GM18508 (cell line): ENCODE data around the gene SORCS2.

Source experiments
- ATAC-seq: cut with Tn5 transposase; IDR thresholded peaks from one replicate; pipeline ENCODE4 v1.9.1; 2021; ENCODE audit warnings: moderate number of reproducible peaks; ENCODE audit not compliant: insufficient read depth, unreplicated experiment

The SORCS2 gene

DNA sequence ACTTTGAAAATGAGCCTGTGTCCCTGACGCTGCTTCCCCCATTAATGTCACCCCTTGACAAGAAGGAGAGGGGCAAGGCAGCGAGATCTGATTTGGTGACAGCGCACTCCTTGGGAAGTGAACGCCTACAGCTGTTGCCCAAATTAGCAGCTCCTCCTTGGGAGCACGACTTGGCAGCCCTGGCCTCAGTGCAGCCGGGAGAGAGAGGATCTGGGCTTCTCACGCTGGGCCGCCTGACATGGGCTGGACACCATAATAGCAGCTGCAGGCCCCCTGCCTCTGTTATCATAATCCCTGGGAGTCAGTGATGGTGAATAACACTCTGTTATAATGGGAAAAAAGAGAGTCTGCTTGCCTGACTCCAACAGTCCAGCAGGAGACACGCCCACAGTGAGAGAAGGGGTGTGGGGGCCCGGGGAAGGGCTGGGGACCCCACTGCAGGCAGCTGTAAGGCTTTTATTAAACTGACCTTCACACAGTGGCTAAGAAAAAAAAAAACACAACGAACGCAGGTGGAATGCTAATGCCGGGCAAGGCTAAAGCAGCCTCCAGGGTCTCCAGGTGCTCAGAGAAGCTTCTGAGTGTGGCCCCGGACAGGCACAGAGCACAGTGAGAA lies 169.1 kb downstream of the SORCS2 start:
- ATAC-seq, result no peak

DNA sequence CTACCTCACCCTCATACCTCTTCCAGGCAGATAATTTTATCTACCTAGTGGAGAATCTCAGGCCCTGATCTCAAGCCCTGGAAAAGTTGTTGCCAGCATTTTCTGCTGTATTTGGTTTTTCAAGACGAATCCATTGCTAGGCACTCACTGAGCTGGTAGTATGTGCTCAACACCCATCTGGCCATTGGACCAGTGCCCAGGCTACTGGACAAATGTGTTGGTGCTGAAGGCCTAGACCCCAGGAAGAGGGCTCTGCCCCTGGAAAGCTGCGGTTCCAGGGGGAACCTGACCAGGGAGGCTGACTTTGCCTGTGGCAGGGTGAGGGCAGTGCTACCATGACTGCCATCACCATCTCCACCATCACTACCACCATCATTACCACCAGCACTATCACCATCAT lies 170.0 kb downstream of the SORCS2 start:
- no peak for ATAC-seq

DNA sequence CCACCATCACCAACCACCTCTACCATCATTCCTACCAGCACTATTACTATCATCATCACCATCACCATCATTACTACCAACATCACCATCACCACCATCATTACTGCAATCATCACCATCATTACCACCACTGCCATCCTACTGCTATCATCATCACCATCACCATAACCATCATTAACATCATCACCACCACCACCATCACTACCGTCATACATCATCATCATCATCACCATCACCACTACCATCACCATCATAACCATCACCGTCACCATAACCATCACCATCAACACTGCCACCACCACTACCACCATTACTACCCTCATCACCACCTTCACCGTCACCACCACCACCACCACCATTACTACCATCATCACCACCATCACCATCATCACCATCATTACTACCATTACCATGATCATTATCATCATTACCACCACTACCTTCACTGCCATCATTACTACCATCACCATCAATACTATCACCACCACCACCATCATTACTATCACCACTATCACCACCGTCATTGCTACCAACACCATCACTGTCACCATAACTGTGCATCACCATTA lies 170.6 kb downstream of the SORCS2 start:
- no peak for ATAC-seq

DNA sequence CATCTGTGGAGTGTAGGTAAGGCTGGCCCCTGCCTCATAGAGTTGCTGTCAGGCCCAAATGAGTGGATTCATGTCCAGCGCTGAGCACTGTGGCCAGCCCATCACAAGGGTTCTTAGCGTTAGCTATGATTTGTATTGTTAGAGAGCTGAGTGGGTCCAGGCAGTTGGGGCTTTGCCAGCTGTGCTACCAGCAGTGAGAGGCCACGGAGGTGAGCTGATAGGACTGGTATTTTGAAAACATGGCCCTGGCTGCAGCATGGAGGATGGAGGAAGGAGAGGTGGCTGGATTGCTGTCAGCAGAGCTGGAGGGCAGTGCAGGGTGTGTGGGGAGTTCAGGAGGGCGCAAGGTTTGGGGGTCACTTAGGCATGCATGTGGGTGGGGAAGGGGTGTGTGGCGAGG lies 172.6 kb downstream of the SORCS2 start:
- ATAC-seq, result no peak

DNA sequence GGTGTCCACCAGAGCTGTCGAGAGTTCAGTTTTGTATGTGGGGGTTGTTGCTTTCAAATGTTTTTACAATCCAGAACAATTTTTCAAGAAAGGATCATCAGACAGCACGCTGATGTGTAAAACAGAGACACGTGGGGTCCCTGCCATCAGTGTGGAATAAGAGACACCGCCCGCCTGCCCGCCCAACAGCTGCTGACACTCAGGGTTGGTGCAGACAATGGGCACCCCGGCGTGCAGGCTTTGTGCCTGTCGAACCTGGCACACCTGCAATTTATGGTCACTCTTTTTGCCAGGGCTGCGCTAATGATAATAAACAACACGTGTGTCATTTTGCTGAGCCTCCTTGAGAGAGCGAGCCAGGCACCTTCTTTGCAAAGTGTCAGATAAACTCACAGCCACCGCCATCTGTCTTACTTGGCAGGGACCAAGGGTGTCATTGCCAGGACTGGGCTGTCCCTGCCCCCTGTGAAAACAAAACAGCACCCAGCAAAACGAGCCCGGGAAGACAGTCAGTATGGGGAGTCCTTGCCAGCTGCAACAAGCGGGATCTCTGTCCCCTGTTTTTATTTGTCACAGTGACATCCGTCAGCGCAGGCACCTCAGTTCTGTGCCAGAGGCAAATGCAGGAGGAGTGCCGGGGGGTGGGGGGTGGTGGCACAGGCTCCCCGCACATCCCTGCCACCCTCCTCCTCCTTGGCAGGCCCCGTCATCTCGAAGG lies 173.3 kb downstream of the SORCS2 start:
- no peak for ATAC-seq

DNA sequence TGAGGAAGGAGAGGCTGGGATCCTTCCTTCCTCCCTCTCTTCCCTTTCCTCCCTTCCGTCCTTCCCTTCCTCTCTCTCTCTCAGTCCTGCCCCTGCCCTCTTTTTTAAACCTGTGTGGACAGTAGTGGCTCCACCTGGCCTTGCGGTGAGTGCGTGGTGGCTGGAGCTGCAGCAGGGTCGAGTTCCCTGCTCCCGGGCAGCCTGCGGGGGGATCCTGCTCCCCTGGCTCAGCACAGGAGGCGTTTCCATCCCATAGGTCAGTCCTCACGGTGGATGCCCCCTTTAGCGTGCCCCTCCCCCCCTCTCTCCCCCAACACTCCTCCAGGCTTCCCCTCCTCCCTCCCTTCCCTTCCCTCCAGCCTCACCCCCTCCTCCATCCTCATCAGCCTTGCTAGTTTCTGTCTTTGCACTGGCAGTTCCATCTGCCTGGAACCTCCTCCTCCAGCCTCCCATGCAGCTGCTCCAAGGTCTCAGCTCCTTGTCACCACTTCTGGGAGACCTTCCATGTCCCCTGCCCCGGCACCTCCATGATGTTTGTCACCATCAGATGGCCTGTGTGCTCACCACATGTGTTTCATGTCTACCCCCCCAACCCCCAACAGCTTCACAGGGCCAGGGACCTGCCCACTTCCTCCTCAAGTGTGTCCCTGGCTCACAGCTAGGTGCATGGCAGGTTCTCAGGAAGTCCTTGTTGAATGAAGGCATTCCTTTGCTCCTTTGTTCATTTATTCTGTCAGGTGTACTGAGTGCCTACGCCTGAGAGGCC lies 174.0 kb downstream of the SORCS2 start:
- ATAC-seq, result no peak

DNA sequence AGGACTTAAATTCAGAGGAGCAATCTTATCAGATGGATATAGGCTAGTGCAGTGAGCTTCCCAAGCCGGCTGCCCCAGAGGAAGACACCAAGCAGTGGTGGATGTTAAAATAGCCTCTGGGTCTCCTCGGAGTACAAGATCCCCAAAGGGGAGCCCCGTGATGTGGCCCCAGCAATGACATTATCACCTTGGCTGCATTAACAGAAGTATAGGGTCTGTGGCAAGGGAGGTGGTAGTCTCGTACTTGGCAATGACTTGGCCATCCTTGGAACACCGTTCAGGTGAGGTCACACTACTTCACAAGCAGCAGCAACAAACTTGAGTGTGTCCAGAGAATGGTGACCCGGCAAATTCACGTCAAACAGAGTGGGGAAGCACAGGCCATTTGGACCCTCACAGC lies 174.6 kb downstream of the SORCS2 start:
- ATAC-seq, result no peak

DNA sequence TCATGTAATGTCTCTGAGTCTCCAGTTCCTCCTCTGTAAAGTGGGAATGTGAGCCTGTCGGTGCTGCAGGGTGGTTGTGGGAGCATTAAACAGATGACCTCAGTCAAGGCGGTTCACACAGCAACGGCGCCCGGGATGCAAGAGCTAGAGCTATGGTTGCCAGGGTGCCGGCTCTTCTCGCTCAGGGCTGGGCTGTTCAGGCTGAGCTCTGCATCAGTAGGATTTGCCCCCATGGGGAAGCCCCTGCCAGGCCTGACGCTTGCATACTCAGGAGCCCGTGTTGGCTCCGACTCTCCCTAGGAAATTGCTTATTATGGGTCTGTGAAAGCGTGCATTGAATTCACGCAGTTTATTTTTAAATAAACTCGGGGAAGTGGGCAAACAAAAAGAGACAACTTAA lies 175.1 kb downstream of the SORCS2 start:
- ATAC-seq, result no peak

DNA sequence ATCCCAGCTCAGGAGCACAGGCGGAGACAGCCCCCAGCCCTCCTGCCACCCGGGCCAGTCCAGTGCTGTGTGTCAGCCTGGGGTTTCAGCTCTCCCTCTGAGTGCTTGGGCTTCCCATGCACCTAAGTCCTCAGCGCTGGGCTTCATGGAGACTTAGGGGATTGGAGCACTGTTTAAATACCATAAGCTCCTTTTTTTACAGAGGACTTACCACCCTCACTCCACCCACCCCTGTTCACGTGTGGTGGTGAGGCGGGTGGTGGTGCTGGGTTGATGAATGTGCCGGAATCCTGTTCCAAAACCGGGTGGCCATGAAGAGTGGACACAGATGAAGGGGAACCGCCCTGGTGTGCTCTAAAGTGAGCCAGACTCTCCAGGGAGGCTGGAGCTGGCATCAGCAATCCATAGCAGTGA lies 175.5 kb downstream of the SORCS2 start:
- ATAC-seq, result no peak

DNA sequence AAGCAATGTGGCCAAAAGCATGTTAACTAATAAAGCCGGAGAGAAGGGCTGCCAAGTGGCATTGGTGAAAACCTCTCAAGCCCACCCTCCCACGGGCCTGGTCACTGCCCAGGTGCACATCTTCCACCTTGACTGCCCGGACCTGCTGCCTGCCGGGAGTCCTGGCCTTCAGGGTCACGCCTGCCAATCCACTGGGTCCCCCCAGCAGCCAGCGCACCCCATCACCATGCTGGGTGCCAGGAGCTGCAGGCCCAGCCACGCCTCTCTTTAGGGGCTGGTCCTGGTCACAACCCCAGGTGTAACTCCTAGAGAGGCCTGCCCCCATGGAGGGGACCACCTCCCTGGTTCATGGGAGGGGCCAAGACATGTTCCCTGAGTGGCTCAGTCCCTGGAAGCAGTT lies 176.0 kb downstream of the SORCS2 start:
- ATAC-seq, result no peak

DNA sequence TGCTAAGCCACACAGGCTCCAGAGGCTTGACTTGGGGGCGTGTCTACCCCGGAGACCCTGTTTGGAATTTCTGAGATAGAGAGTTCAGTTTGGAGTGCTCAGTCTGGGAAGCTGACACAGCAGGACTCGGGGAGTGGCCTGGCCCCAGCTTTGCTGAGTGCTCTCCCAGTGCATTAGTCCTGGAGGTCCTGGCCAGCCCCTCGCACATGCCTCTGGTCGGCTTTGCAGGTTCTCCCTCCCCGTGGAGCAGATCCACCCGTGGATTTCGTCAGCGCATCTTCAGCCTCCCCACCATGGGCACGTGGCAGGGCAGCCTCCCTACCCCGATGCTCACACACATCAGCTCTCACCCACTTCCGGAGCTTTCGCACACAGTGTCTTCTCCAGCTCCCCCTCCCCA lies 177.2 kb downstream of the SORCS2 start:
- ATAC-seq, result no peak

DNA sequence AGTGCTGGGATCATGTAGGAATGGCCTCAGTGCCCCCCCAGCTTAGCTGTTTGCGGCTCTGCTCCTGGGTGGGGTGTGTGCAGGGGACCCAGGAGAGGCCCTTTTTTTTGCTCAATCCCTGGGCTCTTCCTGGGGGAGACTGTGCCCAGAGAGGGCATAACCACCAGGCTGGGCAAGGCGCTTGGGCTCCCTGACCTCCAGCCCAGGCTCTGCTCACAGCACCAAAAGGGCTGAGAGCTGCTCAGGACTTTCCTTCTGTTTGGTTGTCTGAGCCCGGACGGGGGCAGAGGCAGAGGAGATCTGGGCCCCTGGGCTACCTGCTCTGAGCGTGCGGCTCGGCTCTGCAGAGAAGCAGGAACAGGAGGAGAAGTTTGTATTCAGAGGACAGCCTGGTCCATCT lies 177.7 kb downstream of the SORCS2 start:
- ATAC-seq, result no peak

DNA sequence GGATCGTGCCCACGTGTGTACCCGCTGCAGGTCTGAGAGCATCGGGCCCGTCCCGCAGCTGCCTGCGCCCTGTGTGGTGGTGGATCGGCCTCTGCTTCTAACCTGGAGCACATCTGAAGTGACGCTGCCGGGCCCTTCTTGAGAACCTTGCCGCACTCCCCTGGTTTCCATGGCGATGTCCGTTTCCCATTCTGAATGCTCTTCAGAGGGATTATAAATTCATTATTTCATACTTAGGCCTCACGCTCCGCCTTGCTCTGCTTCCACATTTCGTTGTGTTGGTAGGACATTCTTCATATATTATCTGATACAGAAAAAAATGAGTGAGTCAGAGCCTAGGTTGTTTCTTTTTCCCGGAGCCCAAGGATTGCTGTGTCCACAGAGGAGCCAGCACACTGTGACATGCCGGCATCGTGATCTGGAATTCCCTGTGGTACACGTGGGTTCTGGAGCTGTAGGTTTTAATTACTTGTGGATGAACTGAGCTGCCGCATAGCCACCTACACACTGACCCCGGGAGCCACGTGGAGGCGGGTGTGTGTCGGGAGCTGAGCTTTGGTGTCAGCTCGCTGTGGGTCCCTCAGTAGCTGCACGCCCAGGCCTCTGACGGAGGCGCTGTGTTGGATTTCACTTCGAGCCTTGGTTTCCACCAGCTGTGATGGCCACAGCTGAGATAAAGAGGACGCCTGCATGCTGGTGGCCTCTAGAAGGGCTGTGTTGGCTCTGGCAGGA lies 179.0 kb downstream of the SORCS2 start:
- no peak for ATAC-seq

DNA sequence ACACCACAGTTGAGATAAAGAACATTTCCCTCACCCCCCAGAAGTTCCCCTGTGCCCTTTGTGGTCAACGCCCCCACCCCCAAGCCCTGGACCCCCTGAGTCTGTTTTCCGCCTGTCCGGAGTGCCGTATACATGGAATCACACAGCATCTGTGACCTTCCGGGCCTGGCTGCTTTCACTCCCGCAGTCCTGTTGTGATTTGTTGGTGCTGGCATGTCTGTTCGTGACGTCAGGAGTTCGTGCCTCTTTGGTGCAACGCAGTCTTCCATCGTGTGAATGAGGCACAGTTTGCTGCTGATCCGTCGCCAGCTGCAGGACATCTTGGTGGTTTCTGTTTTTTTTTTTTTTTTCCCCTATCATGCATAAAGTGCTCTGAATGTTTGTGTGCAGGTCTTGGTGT lies 180.3 kb downstream of the SORCS2 start:
- no peak for ATAC-seq

DNA sequence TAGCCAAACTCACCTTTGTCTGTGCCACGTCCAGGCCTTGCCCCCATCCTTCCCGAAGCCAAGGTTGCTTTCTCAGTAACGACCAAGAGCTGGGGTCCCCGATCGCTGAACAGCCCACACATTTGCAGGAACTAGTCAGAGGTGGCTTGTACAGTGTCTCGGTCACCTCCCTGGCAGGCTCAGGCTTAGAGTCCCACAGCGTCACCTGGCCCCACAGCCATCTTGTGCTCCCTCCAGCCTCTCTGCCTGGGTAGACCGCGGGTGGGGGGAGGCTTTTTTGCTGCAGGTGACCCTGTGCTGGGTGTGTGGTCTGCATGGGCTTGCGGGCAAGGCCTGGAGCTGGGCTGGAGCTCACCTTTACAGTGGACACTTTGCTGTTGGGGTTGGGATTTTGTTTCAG lies 182.2 kb downstream of the SORCS2 start:
- no peak for ATAC-seq

DNA sequence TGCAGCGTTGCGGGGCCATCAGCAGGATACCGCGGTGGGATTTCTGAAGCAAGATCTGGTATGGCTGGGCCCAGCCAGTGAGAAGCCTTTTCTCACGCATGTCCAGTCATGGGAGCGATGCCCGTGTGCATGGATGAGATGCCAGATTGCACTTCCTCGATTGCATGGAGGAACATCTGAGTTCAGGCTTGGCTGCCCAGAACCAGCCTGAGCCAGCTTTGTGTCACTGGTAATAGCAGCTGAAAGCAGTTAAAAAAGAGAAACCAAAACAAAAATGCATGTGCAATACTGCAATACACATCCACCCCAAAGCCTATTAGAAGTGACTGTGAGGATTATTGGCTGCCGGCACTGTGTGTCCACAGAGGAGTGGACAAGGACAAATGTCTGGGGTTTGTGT lies 183.1 kb downstream of the SORCS2 start:
- no peak for ATAC-seq

DNA sequence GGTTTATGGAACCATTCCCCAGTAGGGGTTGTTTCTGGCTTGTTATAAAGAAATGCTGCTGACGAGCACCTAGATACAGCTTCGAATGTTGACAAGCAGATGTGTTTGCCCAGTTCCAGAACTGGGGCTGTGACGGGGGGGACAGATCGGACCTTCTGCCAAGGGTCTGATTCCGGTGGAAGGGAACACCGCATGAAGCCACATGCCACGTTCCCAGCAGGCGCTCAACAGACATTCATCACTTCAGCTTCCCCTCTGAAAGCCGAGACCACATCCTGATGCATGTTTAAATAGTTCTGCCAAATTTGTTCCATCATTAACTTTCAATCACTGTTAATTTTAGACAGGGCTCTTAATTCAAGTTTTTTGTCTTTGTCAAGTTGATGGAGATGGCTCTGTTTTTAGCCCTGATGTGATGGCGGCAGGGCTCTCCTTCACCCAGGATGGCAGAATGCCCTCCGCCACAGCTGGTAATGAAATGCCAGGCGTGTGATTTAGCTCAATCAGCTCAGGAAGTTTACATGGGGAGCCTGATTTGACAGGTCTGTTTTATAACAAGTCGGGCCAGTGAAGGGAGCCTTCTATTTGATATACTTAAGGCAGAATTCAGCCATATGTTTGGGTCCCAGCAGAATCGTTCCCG lies 185.0 kb downstream of the SORCS2 start:
- ATAC-seq, result no peak

DNA sequence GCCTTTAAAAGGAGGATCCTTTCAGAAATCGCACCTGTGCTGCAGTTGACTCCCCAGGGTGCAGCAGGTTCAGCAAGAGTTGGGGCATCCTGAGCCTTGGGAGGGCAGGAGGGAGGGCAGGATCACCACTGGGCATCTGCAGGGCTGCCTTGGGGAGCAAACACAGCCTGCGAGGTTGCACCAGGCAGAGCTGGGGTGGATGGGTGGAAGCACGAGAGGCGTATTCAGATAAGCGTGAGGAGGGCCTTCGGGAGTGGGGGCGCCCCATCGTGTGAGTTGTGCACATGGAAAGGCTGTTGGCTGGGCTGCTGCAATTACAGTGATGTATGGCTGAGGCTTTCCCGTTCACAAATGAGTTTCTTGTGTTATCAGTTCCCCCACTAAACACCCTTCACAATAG lies 186.8 kb downstream of the SORCS2 start:
- ATAC-seq, result no peak

DNA sequence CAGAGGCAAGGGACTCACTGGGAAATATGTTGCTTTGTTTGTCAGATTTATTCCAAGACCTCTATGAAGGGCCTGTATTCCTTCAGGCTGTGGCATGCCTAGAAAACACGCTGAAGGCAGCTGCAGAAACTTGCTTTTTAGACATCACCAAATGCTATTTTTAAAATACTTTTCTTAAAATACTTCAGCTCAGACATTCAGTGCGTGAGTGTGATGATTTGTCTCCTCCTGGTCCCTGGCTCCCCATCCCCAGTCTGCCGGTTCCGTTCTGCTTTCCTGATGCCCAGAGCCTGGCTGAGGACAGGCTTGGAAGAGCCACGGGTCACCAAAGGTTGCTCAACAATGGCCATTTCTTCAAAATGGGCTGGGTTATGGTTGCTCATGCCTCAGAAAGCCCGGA lies 187.4 kb downstream of the SORCS2 start:
- ATAC-seq, result no peak

DNA sequence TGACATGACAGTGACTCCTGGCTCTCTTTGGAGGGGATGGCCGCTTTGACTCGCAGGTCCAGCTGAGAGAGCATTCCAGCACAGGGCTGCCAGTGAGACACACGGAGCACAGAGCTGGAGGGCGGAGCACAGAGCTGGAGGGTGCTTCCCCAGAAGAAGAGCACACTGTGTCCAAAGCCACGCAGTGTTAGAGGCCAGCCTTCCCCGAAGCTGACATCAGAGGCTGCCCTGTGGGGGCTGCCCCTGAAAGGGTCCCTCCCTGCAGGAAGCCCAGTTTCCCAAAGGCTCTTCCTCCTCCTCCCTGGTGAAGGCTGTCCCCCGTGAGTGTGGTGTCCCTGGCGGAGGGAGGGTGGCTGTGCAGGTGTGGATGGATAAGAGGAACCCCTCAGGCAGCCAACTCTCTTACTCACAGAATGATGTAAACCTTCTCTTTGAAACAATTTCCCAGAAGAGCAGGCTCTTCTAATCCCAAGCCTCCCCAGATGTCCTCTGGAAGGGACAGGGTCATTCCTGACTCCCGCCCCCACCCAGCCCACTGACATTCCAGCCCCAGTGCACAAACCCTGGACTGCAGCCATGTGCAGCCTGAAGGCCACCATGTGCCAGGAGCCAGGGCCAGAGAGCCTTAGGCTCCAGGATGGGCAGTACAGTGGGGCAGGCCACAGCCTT lies 189.0 kb downstream of the SORCS2 start:
- no peak for ATAC-seq
